SK-N-SH treated with all-trans-retinoic acid at 6 μM for 48 hours (cell line): ENCODE data around the gene HSPB6.

Experiments
- ATAC-seq: fragments of 200-7000 bp; cut with Tn5 transposase; 3 replicates; pipeline ENCODE4 v1.9.1; 2020; ENCODE audit warnings: mild to moderate bottlenecking, moderate library complexity
- ARNTL ChIP-seq: fragments of 450-650 bp; formaldehyde crosslinking; IDR thresholded peaks from 2 replicates; pipeline ENCODE4 v1.5.0; 2020; ENCODE audit warnings: low read depth, mild to moderate bottlenecking, moderate library complexity, borderline replicate concordance
- BACH2 ChIP-seq: fragments of 250-450 bp; sonication (Bioruptor Pico); IDR thresholded peaks from 2 replicates; pipeline ENCODE4 v1.9.0; 2021; ENCODE audit warnings: mild to moderate bottlenecking, borderline replicate concordance
- CSDC2 ChIP-seq: fragments of 250-450 bp; sonication (Bioruptor Pico); IDR thresholded peaks from 2 replicates; pipeline ENCODE4 v1.5.0; 2020; ENCODE audit warnings: mild to moderate bottlenecking, moderate library complexity
- ESRRG ChIP-seq: fragments of 250-450 bp; sonication (Bioruptor Pico); IDR thresholded peaks from 2 replicates; pipeline ENCODE4 v1.6.1; 2021; ENCODE audit warnings: mild to moderate bottlenecking
- GLIS3 ChIP-seq: fragments of 250-450 bp; sonication (Bioruptor Pico); IDR thresholded peaks from 2 replicates; pipeline ENCODE4 v1.5.0; 2020; ENCODE audit warnings: mild to moderate bottlenecking, moderate library complexity
- ISL1 ChIP-seq: fragments of 250-450 bp; sonication (Bioruptor Pico); IDR thresholded peaks from 2 replicates; pipeline ENCODE4 v2.1.2; 2022; ENCODE audit warnings: mild to moderate bottlenecking, moderate library complexity
- PPARA ChIP-seq: fragments of 250-450 bp; sonication (Bioruptor Pico); IDR thresholded peaks from 2 replicates; pipeline ENCODE4 v1.5.0; 2020; ENCODE audit warnings: mild to moderate bottlenecking, borderline replicate concordance
- RARB ChIP-seq: fragments of 250-450 bp; sonication (Bioruptor Pico); IDR thresholded peaks from 2 replicates; pipeline ENCODE4 v1.8.0; 2021; ENCODE audit warnings: mild to moderate bottlenecking, moderate library complexity
- SNAI2 ChIP-seq: fragments of 250-450 bp; sonication (Bioruptor Pico); IDR thresholded peaks from 2 replicates; pipeline ENCODE4 v1.5.0; 2020; ENCODE audit warnings: mild to moderate bottlenecking, moderate library complexity
- TCF4 ChIP-seq: fragments of 250-450 bp; sonication (Bioruptor Pico); IDR thresholded peaks from 2 replicates; pipeline ENCODE4 v1.8.0; 2021; ENCODE audit warnings: mild to moderate bottlenecking, moderate library complexity, borderline replicate concordance
- ZC3H10 ChIP-seq: fragments of 250-450 bp; sonication (Bioruptor Pico); IDR thresholded peaks from 2 replicates; pipeline ENCODE4 v1.5.1; 2021; ENCODE audit warnings: mild to moderate bottlenecking, moderate library complexity
- ZFP3 ChIP-seq: fragments of 250-450 bp; sonication (Bioruptor Pico); IDR thresholded peaks from 2 replicates; pipeline ENCODE4 v1.5.0; 2020; ENCODE audit warnings: mild to moderate bottlenecking, moderate library complexity
- ZFP30 ChIP-seq: fragments of 450-650 bp; formaldehyde crosslinking; IDR thresholded peaks from 2 replicates; pipeline ENCODE4 v1.5.0; 2022; ENCODE audit warnings: mild to moderate bottlenecking, moderate library complexity
- ZNF565 ChIP-seq: fragments of 450-650 bp; formaldehyde crosslinking; conservative IDR thresholded peaks from 2 replicates; pipeline ENCODE4 v1.5.0; 2020; ENCODE audit warnings: low read depth, mild to moderate bottlenecking, moderate library complexity
- ZNF70 ChIP-seq: fragments of 450-650 bp; formaldehyde crosslinking; IDR thresholded peaks from 2 replicates; pipeline ENCODE4 v1.5.0; 2020; ENCODE audit warnings: mild to moderate bottlenecking, moderate library complexity
- ZNF8 ChIP-seq: fragments of 450-650 bp; formaldehyde crosslinking; IDR thresholded peaks from 2 replicates; pipeline ENCODE4 v1.5.0; 2020; ENCODE audit warnings: mild to moderate bottlenecking, moderate library complexity
- TF ChIP-seq, protein P1 (sequence below): fragments of 250-450 bp; sonication (Bioruptor Pico); IDR thresholded peaks from 2 replicates; pipeline ENCODE4 v1.5.0; 2020; ENCODE audit warnings: mild to moderate bottlenecking, moderate library complexity
- TF ChIP-seq, protein P2 (sequence below): fragments of 250-450 bp; sonication (Bioruptor Pico); IDR thresholded peaks from 2 replicates; pipeline ENCODE4 v1.5.1; 2021; ENCODE audit warnings: mild to moderate bottlenecking, moderate library complexity
- TF ChIP-seq, protein P3 (sequence below): fragments of 250-450 bp; sonication (Bioruptor Pico); IDR thresholded peaks from 2 replicates; pipeline ENCODE4 v1.8.0; 2021; ENCODE audit warnings: low read depth, mild to moderate bottlenecking, moderate library complexity, borderline replicate concordance
- TF ChIP-seq, protein P4 (sequence below): fragments of 250-450 bp; sonication (Bioruptor Pico); IDR thresholded peaks from 2 replicates; pipeline ENCODE4 v1.8.0; 2020; ENCODE audit warnings: mild to moderate bottlenecking, moderate library complexity, borderline replicate concordance

HSPB6 gene

DNA sequence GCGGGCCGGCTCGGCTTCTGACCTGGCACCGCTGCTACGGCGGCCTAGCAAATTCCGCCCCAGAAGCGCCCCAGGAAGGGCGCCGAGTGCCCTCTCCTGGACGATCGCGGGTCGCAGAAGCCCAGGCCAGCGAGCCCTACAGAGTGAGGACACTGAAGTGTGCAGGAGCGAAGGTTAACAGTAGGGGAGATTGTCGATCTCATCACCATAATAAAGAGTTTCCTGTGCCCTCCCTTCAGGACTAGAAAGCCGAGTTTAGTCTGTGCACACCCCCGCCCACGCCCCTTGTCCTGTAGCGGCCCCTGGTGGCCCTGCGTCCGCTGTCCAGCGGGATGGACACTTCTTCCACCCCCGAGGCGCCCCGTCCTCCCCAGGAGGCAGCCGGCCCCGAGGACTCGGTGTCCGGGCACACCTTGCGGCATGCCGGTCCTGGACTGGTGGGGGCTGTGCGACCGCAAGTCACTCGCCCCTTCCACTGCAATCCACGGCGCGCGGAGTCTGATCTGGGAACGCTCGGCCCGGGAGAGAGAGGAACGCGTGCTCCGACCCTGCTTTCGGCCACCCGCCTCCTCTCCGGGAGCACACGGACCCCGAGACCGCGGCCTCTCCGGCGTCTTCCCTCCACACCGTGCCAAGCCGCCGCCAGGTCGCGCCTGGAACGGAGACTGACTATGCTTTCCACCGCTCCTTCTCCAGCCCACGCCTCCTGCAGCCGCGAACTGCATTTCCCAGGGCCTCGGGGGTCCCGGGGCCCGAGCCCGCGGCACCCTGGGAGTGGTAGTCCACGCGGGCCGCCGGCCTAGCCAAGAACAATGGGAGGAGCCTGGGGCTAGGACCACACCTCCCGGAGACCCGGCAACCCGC lies 39.8 kb downstream of the HSPB6 start:
- TF ChIP-seq ZNF8 = no peak
- peak; percentile 31; the same call in 1 of the 2 replicates for TF ChIP-seq ZFP3 (CRISPR knock-in tag)
- TF ChIP-seq, protein P1, sequence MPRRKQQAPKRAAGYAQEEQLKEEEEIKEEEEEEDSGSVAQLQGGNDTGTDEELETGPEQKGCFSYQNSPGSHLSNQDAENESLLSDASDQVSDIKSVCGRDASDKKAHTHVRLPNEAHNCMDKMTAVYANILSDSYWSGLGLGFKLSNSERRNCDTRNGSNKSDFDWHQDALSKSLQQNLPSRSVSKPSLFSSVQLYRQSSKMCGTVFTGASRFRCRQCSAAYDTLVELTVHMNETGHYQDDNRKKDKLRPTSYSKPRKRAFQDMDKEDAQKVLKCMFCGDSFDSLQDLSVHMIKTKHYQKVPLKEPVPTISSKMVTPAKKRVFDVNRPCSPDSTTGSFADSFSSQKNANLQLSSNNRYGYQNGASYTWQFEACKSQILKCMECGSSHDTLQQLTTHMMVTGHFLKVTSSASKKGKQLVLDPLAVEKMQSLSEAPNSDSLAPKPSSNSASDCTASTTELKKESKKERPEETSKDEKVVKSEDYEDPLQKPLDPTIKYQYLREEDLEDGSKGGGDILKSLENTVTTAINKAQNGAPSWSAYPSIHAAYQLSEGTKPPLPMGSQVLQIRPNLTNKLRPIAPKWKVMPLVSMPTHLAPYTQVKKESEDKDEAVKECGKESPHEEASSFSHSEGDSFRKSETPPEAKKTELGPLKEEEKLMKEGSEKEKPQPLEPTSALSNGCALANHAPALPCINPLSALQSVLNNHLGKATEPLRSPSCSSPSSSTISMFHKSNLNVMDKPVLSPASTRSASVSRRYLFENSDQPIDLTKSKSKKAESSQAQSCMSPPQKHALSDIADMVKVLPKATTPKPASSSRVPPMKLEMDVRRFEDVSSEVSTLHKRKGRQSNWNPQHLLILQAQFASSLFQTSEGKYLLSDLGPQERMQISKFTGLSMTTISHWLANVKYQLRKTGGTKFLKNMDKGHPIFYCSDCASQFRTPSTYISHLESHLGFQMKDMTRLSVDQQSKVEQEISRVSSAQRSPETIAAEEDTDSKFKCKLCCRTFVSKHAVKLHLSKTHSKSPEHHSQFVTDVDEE (CRISPR knock-in tag) = peak; percentile 86
- TF ChIP-seq, protein P2, sequence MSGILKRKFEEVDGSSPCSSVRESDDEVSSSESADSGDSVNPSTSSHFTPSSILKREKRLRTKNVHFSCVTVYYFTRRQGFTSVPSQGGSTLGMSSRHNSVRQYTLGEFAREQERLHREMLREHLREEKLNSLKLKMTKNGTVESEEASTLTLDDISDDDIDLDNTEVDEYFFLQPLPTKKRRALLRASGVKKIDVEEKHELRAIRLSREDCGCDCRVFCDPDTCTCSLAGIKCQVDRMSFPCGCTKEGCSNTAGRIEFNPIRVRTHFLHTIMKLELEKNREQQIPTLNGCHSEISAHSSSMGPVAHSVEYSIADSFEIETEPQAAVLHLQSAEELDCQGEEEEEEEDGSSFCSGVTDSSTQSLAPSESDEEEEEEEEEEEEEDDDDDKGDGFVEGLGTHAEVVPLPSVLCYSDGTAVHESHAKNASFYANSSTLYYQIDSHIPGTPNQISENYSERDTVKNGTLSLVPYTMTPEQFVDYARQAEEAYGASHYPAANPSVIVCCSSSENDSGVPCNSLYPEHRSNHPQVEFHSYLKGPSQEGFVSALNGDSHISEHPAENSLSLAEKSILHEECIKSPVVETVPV (CRISPR knock-in tag) = no peak
- TF ChIP-seq CSDC2 (CRISPR knock-in tag) = 0 out of 2 replicates have a peak, but pooled peaks have one; percentile 35
- ATAC-seq = peak; percentile 91

DNA sequence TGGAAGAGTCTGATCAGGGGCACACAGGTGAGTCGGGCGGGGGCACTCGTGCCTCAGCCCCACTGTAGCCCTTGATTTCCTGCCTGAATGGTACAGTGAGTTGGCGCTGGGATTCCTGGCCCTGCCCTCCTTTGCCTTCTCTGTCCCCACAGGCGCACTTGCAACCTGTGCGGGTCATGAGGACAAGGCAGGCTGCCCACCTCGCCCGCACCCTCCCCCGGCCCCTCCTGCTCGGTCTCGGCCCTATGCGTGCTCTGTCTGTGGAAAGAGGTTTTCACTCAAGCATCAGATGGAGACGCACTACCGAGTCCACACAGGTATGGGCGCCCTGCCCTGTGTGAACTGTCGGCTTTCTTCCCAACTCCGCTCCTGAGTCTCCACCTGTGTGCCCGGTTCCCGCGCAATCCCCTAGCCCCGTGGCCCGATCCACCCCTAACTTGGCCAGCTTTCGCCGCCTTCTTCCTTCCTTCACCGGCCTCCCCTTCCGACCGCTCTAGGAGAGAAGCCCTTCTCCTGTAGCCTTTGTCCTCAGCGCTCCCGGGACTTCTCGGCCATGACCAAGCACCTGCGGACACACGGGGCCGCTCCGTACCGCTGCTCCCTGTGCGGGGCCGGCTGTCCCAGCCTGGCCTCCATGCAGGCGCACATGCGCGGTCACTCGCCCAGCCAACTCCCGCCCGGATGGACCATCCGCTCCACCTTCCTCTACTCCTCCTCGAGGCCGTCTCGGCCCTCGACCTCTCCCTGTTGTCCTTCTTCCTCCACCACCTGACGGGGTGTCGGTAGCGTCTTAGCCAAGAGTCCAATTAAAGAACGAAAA lies 40.6 kb downstream of the HSPB6 start:
- TF ChIP-seq, protein P2 (CRISPR knock-in tag) = no peak
- TF ChIP-seq ZFP3 (CRISPR knock-in tag) (no peak), PPARA (CRISPR knock-in tag) (no peak), ZNF8 (no peak), ZFP30 (CRISPR knock-in tag) (no peak), ZNF70 (no peak), RARB (no peak), TCF4 (CRISPR knock-in tag) (no peak)
- TF ChIP-seq, all 23 proteins: peak for 0
- peak; percentile 60 for ATAC-seq

DNA sequence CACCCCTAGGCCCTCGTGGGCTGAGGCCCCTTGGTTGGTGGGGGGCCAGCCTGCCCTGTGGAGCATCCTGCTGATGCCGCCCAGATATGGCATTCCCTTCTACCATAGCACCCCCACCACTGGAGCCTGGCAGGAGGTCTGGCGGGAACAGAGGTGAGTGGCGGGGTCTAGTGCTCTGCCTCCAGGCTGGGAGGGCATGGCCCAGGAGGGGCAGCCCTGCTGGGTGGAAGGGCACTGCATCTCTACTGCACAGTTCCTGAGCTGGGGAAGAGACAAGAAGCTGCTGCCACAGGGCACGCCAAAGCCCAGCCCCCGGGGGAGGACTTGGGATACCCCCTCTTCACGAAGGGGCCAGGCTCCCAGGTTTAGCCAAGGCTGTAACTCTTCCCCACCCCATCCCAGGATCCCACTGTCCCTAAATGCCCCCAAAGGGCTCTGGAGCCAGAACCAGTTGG lies 41.4 kb downstream of the HSPB6 start:
- ATAC-seq = no peak
- TF ChIP-seq ARNTL (CRISPR knock-in tag) (no peak), ZNF8 (no peak), PPARA (CRISPR knock-in tag) (no peak)
- TF ChIP-seq, protein P3, sequence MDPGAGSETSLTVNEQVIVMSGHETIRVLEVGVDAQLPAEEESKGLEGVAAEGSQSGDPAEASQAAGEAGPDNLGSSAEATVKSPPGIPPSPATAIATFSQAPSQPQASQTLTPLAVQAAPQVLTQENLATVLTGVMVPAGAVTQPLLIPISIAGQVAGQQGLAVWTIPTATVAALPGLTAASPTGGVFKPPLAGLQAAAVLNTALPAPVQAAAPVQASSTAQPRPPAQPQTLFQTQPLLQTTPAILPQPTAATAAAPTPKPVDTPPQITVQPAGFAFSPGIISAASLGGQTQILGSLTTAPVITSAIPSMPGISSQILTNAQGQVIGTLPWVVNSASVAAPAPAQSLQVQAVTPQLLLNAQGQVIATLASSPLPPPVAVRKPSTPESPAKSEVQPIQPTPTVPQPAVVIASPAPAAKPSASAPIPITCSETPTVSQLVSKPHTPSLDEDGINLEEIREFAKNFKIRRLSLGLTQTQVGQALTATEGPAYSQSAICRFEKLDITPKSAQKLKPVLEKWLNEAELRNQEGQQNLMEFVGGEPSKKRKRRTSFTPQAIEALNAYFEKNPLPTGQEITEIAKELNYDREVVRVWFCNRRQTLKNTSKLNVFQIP (CRISPR knock-in tag) = no peak
- TF ChIP-seq, protein P4, sequence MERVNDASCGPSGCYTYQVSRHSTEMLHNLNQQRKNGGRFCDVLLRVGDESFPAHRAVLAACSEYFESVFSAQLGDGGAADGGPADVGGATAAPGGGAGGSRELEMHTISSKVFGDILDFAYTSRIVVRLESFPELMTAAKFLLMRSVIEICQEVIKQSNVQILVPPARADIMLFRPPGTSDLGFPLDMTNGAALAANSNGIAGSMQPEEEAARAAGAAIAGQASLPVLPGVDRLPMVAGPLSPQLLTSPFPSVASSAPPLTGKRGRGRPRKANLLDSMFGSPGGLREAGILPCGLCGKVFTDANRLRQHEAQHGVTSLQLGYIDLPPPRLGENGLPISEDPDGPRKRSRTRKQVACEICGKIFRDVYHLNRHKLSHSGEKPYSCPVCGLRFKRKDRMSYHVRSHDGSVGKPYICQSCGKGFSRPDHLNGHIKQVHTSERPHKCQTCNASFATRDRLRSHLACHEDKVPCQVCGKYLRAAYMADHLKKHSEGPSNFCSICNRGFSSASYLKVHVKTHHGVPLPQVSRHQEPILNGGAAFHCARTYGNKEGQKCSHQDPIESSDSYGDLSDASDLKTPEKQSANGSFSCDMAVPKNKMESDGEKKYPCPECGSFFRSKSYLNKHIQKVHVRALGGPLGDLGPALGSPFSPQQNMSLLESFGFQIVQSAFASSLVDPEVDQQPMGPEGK (CRISPR knock-in tag) = no peak
- TF ChIP-seq, all 23 proteins: peak for 0

DNA sequence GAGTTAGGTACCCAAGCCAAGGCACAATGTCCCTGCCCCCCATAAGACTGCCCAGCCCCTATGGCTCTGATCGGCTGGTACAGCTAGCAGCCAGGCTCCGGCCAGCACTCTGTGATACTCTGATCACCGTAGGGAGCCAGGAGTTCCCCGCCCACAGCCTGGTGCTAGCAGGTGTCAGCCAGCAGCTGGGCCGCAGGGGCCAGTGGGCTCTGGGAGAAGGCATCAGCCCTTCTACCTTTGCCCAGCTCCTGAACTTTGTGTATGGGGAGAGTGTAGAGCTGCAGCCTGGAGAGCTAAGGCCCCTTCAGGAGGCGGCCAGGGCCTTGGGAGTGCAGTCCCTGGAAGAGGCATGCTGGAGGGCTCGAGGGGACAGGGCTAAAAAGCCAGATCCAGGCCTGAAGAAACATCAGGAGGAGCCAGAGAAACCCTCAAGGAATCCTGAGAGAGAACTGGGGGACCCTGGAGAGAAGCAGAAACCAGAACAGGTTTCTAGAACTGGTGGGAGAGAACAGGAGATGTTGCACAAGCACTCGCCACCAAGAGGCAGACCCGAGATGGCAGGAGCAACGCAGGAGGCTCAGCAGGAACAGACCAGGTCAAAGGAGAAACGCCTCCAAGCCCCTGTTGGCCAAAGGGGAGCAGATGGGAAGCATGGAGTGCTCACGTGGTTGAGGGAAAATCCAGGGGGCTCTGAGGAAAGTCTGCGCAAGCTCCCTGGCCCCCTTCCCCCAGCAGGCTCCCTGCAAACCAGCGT lies 42.1 kb downstream of the HSPB6 start:
- ATAC-seq = no peak
- TF ChIP-seq ZNF565 (CRISPR knock-in tag) (no peak), SNAI2 (no peak), ZNF70 (no peak), ZC3H10 (CRISPR knock-in tag) (no peak), ISL1 (CRISPR knock-in tag) (no peak), ZFP30 (CRISPR knock-in tag) (no peak), PPARA (CRISPR knock-in tag) (no peak), GLIS3 (CRISPR knock-in tag) (no peak), ESRRG (CRISPR knock-in tag) (no peak), BACH2 (CRISPR knock-in tag) (no peak), ZNF8 (no peak)
- TF ChIP-seq, protein P2 (CRISPR knock-in tag) = no peak
